Fibroblast of the aortic adventitia (primary cell): ENCODE results near the gene SEMA6C. TPM values are rescaled to one million over a fixed set of nuclear protein-coding genes. Genes with fewer than 3 reads are reported as not detected.
A peak's percentile ranks its signal among the peaks of the same experiment; 100 is the strongest.
"Not testable (repeated sequence)": the region's sequence is repeated elsewhere in the genome, so short reads cannot be mapped to it uniquely, and the experiment has no call there.

Experiments used
- DNase-seq: peaks from one replicate; pipeline ENCODE4 v3.0.0-alpha.2; 2010; ENCODE audit warnings: low read depth
- H3K4me3 ChIP-seq: 2 replicates; pipeline ENCODE4 v1.5.1; 2011; ENCODE audit warnings: low read depth, mild to moderate bottlenecking, control low read depth, low read length, moderate library complexity
- total RNA-seq: library from RNA; depleted of rRNA; stranded (reverse); fragments of >200 nt; gene quantifications from 2 replicates; pipeline ENCODE4 v1.2.3, GENCODE V29; 2012; ENCODE audit warnings: low replicate concordance
- TF ChIP-seq, protein P1 (sequence below): IDR thresholded peaks from 2 replicates; pipeline ENCODE4 v1.5.1; 2011; ENCODE audit warnings: mild to moderate bottlenecking, low read length, control low read depth, inconsistent platforms; ENCODE audit not compliant: insufficient read depth

Gene SEMA6C, protein sequence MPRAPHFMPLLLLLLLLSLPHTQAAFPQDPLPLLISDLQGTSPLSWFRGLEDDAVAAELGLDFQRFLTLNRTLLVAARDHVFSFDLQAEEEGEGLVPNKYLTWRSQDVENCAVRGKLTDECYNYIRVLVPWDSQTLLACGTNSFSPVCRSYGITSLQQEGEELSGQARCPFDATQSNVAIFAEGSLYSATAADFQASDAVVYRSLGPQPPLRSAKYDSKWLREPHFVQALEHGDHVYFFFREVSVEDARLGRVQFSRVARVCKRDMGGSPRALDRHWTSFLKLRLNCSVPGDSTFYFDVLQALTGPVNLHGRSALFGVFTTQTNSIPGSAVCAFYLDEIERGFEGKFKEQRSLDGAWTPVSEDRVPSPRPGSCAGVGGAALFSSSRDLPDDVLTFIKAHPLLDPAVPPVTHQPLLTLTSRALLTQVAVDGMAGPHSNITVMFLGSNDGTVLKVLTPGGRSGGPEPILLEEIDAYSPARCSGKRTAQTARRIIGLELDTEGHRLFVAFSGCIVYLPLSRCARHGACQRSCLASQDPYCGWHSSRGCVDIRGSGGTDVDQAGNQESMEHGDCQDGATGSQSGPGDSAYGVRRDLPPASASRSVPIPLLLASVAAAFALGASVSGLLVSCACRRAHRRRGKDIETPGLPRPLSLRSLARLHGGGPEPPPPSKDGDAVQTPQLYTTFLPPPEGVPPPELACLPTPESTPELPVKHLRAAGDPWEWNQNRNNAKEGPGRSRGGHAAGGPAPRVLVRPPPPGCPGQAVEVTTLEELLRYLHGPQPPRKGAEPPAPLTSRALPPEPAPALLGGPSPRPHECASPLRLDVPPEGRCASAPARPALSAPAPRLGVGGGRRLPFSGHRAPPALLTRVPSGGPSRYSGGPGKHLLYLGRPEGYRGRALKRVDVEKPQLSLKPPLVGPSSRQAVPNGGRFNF
- 1.6 and 2.9 TPM in 2 replicates for total RNA-seq

- H3K4me3 ChIP-seq, result peak within 1 kb of the TSS; percentile 79
- peak; percentile 88 for DNase-seq
- TF ChIP-seq, protein P1, sequence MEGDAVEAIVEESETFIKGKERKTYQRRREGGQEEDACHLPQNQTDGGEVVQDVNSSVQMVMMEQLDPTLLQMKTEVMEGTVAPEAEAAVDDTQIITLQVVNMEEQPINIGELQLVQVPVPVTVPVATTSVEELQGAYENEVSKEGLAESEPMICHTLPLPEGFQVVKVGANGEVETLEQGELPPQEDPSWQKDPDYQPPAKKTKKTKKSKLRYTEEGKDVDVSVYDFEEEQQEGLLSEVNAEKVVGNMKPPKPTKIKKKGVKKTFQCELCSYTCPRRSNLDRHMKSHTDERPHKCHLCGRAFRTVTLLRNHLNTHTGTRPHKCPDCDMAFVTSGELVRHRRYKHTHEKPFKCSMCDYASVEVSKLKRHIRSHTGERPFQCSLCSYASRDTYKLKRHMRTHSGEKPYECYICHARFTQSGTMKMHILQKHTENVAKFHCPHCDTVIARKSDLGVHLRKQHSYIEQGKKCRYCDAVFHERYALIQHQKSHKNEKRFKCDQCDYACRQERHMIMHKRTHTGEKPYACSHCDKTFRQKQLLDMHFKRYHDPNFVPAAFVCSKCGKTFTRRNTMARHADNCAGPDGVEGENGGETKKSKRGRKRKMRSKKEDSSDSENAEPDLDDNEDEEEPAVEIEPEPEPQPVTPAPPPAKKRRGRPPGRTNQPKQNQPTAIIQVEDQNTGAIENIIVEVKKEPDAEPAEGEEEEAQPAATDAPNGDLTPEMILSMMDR, result no peak
Measured at GRCh38 chr1:151146412-151147131, at the start of gene SEMA6C. Gene SEMA6C (minus strand): TSS chr1:151146631. CDS start chr1:151142621, 4,010 bp downstream.

- peak; percentile 91 for DNase-seq
- not testable (repeated sequence) for H3K4me3 ChIP-seq
Measured at GRCh38 chr1:151194894-151195594, 48.6 kb upstream of the SEMA6C start.

- DNase-seq, result no peak
- TF ChIP-seq, protein P1, result no peak
- no peak overlapping the region for H3K4me3 ChIP-seq
Measured at GRCh38 chr1:151193856-151194255, 47.4 kb upstream of the SEMA6C start.

DNA sequence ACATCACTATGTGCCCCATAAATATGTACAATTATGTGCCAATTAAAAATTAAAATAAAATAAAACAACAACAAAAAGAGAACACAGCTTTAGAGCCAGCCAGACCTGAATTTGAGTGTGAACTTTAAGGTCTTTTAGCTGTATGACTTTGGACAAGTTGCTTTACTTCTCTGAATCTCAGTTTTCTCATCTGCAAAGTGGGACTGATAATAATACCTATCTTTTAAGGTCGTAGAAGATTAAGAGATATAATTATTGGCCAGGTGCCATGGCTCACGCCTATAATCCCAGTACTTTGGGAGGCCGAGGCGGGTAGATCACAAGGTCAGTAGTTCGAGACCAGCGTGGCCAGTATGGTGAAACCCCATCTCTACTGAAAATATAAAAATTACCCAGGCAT, 46.9 kb upstream of the SEMA6C start:
- DNase-seq, result no peak
- TF ChIP-seq, protein P1, result no peak
- no peak overlapping the region for H3K4me3 ChIP-seq

- TF ChIP-seq, protein P1, result no peak
- no peak overlapping the region for H3K4me3 ChIP-seq
- no peak for DNase-seq
Measured at GRCh38 chr1:151192047-151192446, 45.6 kb upstream of the SEMA6C start.

DNA sequence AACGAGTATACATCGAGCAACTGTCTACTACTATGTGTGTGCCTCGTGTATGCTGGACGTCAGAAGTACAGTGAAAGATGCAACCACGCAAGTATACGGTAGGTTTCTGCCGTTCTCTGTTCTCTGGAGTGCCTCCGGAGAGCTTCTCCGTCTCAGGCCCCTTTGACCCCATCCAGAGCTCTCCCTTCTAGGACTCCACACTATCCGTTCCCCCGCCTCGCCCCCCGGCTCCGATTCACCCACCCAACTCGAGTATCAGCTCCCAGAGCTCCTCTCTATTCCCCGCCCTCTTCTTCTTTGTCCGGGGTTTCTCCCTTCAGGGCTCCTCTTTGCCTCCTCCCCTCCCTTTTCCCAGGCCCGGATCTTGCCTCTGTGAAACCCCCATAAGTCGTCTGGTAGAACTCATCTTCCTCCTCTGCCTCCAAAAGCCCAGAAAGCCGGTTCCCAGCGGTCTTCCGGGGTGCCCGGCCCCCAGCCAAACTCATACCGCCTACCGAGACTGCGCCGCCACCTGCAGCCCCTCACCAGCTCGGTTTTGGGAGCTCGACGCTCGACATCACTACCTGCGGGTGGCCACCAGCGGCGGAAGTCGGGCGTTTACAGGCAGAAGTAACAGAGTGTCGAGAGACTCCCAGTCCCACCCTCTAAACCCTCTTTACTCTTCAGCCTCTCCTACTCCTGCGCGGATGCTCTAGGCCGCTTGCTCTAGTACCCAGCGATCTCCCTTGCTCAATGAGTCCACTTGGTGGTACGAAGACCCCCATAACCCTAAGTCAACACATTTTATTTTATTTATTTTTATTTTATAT, 43.4 kb upstream of the SEMA6C start, which contains the start of gene VPS72:
TSS of gene VPS72 (minus strand) at position 561 of the 809 bp plus-strand sequence. CDS start at position 485, 76 bp downstream.
- TF ChIP-seq, protein P1, result no peak
- DNase-seq, result peak; percentile 87
- H3K4me3 ChIP-seq, result peak within 1 kb of the TSS; percentile 88

GRCh38 chr1:151188667-151189066, 42.2 kb upstream of the SEMA6C start:
- not testable (repeated sequence) for DNase-seq
- H3K4me3 ChIP-seq, result peak overlapping the region; percentile 88
